Cardiac fibroblast (primary cell): ENCODE data around the gene UBR3.
"Not testable (repeated sequence)": the region's sequence is repeated elsewhere in the genome, so short reads cannot be mapped to it uniquely, and the experiment has no call there.

Source experiments
- DNase-seq, 2 donors: peaks; one replicate each; pipeline versions ENCODE4 v3.0.0 to v3.0.0-alpha.2; 2010; ENCODE audit warnings: low read depth in 2 of 2
- H3K4me3 ChIP-seq, 2 donors: replicated peaks in 1 of 2; 1 replicate in 1 of 2; 2 replicates in 1 of 2; pipeline ENCODE4 v1.5.1; 2011; ENCODE audit warnings: low read depth in 2 of 2, low read length in 2 of 2, mild to moderate bottlenecking in 2 of 2, moderate library complexity in 1 of 2
- TF ChIP-seq, protein P1 (sequence below): IDR thresholded peaks from one replicate; pipeline ENCODE4 v1.5.1; 2011; ENCODE audit warnings: low read depth, mild to moderate bottlenecking, low read length, inconsistent platforms

The UBR3 gene

DNA sequence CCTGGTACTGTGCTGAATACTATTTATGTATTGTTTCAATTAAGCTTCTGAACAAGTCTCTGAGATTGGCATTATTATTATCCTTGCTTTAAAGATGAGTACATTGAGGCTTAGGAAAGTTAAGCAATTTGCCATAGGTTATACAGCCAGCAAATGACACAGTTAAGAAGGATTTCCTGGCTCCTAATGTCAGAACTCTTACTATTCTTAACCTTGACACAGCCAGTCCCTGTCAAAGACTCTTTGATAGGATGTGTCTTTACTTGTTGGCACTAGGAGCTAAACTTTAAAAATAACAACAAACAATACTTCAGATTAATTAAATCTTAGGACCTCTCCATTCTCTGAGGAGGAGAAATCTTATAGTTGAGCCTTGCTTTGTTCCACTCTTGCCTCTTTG is 70.6 kb downstream of the UBR3 start:
- no peak overlapping the region for H3K4me3 ChIP-seq
- no peak for DNase-seq
- TF ChIP-seq, protein P1, sequence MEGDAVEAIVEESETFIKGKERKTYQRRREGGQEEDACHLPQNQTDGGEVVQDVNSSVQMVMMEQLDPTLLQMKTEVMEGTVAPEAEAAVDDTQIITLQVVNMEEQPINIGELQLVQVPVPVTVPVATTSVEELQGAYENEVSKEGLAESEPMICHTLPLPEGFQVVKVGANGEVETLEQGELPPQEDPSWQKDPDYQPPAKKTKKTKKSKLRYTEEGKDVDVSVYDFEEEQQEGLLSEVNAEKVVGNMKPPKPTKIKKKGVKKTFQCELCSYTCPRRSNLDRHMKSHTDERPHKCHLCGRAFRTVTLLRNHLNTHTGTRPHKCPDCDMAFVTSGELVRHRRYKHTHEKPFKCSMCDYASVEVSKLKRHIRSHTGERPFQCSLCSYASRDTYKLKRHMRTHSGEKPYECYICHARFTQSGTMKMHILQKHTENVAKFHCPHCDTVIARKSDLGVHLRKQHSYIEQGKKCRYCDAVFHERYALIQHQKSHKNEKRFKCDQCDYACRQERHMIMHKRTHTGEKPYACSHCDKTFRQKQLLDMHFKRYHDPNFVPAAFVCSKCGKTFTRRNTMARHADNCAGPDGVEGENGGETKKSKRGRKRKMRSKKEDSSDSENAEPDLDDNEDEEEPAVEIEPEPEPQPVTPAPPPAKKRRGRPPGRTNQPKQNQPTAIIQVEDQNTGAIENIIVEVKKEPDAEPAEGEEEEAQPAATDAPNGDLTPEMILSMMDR = no peak

DNA sequence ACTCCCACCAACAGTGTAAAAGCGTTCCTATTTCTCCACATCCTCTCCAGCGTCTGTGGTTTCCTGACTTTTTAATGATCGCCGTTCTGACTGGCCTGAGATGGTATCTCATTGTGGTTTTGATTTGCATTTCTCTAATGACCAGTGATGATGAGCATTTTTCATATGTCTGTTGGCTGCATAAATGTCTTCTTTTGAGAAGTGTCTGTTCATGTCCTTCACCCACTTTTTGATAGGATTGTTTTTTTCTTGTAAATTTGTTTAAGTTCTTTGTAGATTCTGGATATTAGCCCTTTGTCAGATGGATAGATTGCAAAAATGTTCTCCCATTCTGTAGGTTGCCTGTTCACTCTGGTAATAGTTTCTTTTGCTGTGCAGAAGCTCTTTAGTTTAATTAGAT is 72.8 kb downstream of the UBR3 start:
- not testable (repeated sequence) for DNase-seq, H3K4me3 ChIP-seq

DNA sequence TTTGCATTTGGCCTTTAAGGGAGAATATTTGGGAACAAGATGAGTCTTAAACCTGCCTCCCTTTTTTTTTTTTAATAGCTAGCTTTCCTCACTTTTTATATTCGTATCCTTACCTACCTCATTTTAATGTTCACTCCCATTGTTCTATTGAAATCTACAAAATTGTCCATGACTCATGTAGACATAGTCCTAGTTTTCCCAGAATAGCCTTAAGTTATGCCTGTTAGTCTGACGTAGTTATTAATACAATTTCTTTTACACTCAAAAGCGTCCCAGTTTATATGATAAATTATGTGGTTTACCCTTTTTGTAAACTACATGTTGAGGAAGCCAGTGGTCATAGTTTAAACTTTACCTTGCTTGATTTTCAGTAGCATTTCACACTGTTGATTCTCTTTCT is 73.4 kb downstream of the UBR3 start:
- TF ChIP-seq, protein P1 = no peak
- peak in 1 of 2 donors; percentile 54 for DNase-seq
- H3K4me3 ChIP-seq = no peak overlapping the region

DNA sequence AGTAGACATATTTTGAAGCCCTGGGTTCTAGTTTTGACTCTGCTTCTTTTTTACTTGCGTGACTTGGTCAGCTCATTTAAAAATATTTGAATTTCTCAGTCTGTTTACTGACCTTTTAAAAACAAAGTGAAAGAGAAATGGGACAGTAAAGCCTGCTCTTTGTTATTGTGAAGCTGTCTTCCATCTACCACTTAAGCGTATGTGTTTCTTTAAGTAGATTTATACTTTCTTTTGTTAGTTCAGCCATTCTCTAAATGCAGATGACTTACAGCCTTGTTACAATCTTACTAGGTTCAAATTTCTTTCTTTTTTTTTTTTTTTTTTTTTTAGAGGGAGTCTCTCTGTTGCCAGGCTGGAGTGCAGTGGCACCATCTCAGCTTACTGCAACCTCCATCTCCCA is 79.5 kb downstream of the UBR3 start:
- TF ChIP-seq, protein P1 = no peak
- H3K4me3 ChIP-seq = no peak overlapping the region
- DNase-seq = no peak

DNA sequence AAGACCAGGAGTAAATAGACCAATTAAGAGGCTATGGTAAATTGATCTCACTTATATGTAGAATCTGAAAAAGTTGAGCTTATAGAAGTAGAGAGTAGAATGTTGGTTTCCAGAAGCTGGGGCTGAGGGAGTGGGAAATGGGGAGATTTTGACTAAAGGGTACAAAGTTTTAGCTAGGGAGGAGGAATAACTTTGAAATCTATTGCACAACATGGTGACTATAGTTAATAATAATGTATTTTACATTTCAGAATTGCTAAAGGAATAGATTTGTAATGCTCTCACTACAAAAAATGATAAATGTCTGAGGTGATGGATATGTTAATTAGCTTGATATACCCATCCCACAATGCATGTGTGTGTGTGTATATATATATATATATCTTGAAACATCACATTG is 82.1 kb downstream of the UBR3 start:
- no peak overlapping the region for H3K4me3 ChIP-seq
- TF ChIP-seq, protein P1 = no peak

DNA sequence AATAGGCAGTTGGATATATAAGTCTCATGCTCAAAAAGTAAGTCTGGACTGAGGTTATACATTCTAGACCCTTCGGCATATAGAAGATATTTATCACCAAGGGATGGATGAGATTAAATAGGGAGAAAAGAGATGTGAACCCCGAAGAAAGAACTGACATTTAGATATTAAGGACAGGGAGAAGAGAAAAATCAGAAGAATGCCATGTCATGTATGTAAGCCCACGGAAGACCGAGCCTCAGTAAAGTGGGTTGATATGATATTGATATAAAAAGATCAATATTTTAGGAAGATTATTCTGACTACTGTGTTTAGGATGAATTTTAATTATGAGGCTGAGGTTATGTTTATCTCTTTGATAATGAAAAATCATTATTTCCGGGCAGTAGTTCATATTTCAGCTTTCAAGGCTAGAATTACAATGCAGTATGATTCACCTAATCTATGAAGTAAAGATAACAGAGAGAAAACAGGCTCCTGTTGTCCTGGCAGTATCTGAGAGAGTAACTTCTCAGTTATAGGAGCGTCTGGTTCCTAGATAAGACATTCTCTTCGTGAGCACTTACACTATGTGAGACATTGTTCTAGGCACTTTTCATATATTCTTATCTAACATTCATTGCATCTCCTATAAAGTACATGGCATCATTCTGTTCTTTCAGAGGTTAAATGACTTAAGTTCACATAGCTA is 83.0 kb downstream of the UBR3 start:
- no peak overlapping the region for H3K4me3 ChIP-seq
- DNase-seq = peak in 1 of 2 donors; percentile 14
- TF ChIP-seq, protein P1 = no peak

More for the DNA sequence above, 82.1 kb downstream of the UBR3 start:
- DNase-seq = no peak

DNA sequence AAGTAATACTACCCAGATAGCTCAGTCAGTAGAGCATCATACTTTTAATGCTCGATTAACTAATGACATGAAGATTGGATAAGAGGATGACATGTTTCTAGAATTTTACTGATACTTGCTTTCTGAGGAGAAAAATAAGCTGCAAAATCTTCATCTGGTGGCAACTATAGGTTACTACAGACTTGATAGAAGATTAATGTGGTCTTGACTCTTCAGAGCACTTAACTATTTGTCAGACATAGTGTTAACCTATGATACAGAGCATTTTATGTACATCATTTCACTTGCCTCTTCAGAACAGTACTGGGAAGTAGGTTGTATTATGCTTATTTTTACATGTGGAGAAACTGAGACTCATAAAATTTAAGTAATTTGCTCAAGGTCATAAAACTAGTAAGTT is 83.9 kb downstream of the UBR3 start:
- H3K4me3 ChIP-seq = no peak overlapping the region
- TF ChIP-seq, protein P1 = no peak
- no peak for DNase-seq
